NB4 (cell line): ENCODE measurements around the gene DAB2IP.
A peak's percentile ranks its signal among the peaks of the same experiment; 100 is the strongest.

ENCODE experiments used
- CTCF ChIP-seq: IDR thresholded peaks from one replicate; pipeline ENCODE4 v1.5.1; 2012; ENCODE audit warnings: low read depth, low read length
- MAX ChIP-seq: IDR thresholded peaks from 2 replicates; pipeline ENCODE4 v1.6.1; 2011; ENCODE audit warnings: low read depth, low read length
- MYC ChIP-seq: IDR thresholded peaks from 2 replicates; pipeline ENCODE4 v1.6.1; 2011; ENCODE audit warnings: low read depth, low read length
- POLR2A ChIP-seq: IDR thresholded peaks from 2 replicates; pipeline ENCODE4 v1.6.1; 2011; ENCODE audit warnings: mild to moderate bottlenecking; ENCODE audit not compliant: insufficient read length; ENCODE audit errors: extremely low read depth

GRCh38 chr9:121634329-121635261 is 16.8 kb upstream of the DAB2IP start:
- TF ChIP-seq POLR2A, result no peak
- peak; percentile 30 for TF ChIP-seq CTCF
- peak; percentile 34; the same call in 1 of the 2 replicates for TF ChIP-seq MYC
- TF ChIP-seq MAX, result peak; percentile 62
